HG02798 (cell line): ENCODE results near the gene PIK3CA.
"Not testable (repeated sequence)": the region's sequence is repeated elsewhere in the genome, so short reads cannot be mapped to it uniquely, and the experiment has no call there.

Source experiments
- ATAC-seq: cut with Tn5 transposase; IDR thresholded peaks from one replicate; pipeline ENCODE4 v1.9.1; 2021; ENCODE audit warnings: mild to moderate bottlenecking; ENCODE audit not compliant: unreplicated experiment, poor library complexity

Gene PIK3CA

GRCh38 chr3:179147873-179148615 lies at the start of gene PIK3CA:
PIK3CA (plus strand) TSS chr3:179148357; CDS start chr3:179198826, 50,469 bp downstream.
- peak; percentile 82 for ATAC-seq

DNA sequence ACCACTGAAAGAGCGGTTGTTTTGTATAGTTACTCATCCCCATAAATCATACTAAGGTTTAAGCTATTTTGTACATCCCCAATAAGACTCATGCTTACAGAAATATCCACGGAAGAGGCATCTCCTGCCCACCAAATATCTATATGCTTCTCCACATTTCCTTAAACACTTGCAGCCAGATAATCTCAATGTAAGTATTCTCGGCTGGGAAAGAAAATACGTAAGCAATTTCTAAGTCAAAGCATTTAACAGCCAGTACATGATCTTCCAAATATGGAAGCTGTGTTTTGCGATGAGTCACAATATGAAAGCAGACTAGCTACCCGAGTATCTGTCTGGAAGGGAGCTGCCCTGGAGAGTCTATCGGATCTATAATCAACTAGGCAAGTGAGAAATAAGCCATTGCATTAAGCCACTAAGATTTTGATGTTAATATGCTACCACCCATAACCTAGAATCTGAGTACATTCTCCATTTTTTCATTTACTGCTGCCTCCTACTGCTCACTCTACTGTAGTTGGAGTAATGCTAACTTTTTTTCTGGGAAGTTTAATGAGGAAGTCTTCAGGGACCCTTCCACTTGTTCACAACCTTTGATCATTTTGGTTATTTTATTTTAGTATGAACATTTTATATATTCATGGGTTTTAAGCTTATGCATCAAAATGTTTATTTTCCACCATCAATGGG lies 49.6 kb upstream of the PIK3CA start:
- ATAC-seq, result no peak

- no peak for ATAC-seq
These were observed 47.5 kb upstream of the PIK3CA start for GRCh38 chr3:179100652-179101051.

DNA sequence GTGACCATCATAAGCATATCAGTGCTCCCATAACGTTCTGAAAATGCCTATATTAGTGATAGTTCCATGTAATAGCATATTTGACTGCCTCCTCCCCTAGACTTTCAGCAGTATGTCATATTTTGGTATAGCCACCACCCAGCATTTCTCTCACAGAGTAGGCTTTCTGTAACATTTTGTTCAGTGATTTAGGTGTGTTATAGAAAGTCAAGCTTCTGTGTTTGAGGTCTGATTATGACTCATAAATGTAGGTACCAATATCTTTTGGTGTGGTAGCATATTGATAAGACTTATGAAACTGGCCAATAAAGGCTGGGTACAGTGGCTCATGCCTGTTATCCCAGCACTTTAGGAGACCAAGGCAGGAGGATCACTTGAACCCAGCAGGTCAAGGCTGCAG lies 42.3 kb upstream of the PIK3CA start:
- no peak for ATAC-seq

- no peak for ATAC-seq
These were observed 40.5 kb upstream of the PIK3CA start for GRCh38 chr3:179107617-179108016.

GRCh38 chr3:179108086-179108485 lies 40.1 kb upstream of the PIK3CA start:
- ATAC-seq, result no peak

GRCh38 chr3:179113903-179114302 lies 34.3 kb upstream of the PIK3CA start:
- no peak for ATAC-seq

- not testable (repeated sequence) for ATAC-seq
These were observed 32.7 kb upstream of the PIK3CA start for GRCh38 chr3:179115444-179115843.

- ATAC-seq, result no peak
These were observed 31.3 kb upstream of the PIK3CA start for GRCh38 chr3:179116816-179117215.

DNA sequence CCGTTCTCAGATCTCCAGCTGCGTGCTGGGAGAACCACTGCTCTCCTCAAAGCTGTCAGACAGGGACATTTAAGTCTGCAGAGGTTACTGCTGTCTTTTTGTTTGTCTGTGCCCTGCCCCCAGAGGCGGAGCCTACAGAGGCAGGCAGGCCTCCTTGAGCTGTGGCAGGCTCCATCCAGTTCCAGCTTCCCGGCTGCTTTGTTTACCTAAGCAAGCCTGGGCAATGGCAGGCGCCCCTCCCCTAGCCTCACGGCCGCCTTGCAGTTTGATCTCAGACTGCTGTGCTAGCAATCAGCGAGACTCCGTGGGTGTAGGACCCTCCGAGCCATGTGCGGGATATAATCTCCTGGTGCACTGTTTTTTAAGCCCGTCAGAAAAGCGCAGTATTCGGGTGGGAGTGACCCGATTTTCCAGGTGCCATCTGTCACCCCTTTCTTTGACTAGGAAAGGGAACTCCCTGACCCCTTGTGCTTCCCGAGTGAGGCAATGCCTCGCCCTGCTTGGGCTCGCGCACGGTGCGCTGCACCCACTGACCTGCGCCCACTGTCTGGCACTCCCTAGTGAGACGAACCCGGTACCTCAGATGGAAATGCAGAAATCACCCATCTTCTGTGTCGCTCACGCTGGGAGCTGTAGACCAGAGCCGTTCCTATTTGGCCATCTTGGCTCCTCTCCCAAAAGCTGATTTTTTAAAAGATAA lies 15.8 kb upstream of the PIK3CA start:
- not testable (repeated sequence) for ATAC-seq

GRCh38 chr3:179133575-179133974 lies 14.6 kb upstream of the PIK3CA start:
- ATAC-seq, result no peak

DNA sequence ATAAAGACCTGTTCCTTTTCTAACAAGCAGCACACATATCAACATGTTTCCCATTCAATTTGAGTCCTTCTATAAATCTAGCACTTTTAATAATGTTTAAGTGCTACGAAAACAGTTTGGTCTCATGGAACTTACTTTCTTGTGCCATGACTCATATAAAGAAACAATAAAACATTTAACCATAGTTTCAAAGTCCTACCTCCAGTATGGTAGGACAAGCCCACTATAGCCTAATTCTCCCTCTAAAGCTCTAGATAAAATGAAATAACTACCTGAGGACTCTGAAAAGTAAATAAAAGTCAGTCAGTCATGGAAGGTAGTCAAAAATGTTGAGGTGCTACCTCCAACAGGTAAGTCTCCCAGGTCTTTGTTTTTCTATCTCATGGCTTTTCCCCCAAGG lies 12.0 kb upstream of the PIK3CA start:
- no peak for ATAC-seq

GRCh38 chr3:179141890-179142289 lies 6.3 kb upstream of the PIK3CA start:
- no peak for ATAC-seq

DNA sequence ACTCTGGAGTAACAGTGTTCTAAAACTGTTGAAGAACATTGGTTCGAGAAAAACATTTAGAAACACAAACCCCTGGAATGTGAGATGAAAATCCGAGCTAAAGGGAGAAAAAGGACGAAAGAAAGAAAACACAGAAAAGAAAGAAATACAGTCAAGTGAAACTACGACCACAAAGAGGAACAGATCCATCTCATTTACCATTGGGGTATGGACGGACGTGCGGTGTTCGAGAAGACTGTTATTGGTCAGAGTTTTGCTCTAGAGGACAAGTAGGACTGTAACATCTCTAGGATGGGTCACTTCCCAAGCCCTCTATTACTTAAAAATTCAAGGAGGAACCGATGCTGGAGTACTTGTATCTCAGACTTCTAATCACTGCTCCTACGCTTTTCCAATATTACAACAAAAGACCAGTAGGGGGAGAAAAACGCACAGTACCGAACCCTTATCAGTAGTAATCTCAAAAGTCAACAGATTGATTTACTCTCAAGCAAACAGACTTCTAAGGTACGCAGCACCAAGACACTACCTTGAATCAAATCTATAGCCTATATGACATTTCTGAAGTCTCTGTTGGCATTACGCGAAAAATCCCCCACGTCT lies 1.1 kb upstream of the PIK3CA start:
- peak; percentile 22 for ATAC-seq

DNA sequence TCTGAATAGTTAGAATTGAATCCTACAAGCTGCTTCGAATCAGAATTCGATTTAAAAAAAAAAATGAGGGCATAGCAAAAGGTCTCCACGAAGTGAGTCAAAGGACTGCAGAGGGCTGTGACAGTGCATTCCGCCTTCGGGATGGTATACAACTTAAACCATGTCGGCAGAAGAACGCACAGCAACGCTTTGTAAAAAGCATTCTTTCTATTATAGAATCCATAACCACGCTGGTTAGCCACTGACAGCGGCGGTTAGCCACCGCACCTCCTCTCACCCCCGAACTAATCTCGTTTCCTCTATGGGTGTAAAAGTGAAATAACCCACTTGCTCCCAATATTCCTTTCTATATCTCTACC lies 664 bp upstream of the PIK3CA start:
- ATAC-seq, result peak; percentile 41

DNA sequence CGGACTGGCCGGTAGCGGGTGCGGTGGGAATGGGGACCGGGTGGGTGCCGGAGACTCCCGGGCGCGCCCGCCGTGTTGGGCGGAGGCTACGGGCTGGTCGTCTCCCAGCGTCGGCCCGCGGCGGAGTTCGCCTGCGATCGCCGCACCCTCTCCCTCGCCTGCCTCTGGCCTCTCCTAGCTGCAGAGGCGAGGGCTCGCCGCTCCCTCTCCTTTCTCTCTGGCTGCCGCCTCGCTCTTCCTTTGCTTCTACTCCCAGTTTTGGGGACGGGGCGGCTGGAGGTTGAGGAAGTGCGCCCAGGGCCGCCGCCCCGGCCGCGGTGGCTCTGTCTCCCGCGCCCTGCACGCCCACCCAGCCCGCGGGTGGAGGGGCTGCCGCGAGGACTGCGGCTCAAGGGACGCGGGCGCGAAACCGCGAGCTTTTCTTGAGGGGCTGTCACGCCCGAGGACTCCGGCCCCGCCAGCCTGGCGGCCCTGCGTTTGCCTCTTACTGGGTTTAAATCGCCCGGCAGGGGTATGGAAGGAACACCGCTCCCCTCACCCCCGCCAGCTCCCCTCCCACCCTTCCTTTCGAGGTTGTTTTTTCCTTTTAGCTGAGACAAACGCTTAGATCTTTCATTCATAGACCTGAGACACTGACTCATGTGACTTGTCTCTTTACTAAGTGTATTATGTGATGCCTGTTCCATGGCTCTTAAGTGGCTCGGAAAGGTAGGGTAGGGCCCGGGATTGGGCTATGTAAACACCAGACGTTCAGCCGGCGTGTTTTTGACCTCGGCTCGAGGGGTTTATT lies 654 bp downstream of the PIK3CA start:
- peak; percentile 26 for ATAC-seq

DNA sequence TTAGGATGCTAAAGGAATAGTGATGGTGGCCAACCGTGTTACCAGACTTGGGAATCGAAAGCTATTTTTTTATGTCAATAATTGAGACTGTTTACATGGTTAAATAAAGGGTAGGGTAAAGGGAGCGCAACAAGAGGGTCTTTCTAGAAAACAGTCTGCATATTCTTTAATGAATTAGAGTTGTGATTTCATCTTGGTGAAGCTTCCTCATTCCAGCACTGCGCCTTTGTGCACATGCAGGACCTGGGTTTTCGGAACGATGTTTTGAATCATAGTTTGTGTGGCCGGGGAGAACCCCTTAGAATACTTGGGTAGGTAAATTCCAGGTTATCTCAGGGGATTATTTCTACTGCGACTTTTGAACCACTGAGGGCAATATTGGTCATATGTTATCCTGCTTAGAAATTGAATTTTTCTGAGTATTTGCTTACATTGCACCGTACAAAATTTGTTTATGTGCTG lies 1.3 kb downstream of the PIK3CA start:
- peak; percentile 22 for ATAC-seq

- ATAC-seq, result no peak
These were observed 1.8 kb downstream of the PIK3CA start for GRCh38 chr3:179149951-179150350.

- ATAC-seq, result no peak
These were observed 2.5 kb downstream of the PIK3CA start for GRCh38 chr3:179150610-179151009.

GRCh38 chr3:179151474-179151873 lies 3.3 kb downstream of the PIK3CA start:
- ATAC-seq, result no peak
